ENCODE results near the gene NCOA3. TPM values are rescaled to one million over a fixed set of nuclear protein-coding genes. Genes with fewer than 3 reads are reported as not detected.

Gene NCOA3
- total RNA-seq, 1 donor from 2014 or later: 187 TPM

DNA sequence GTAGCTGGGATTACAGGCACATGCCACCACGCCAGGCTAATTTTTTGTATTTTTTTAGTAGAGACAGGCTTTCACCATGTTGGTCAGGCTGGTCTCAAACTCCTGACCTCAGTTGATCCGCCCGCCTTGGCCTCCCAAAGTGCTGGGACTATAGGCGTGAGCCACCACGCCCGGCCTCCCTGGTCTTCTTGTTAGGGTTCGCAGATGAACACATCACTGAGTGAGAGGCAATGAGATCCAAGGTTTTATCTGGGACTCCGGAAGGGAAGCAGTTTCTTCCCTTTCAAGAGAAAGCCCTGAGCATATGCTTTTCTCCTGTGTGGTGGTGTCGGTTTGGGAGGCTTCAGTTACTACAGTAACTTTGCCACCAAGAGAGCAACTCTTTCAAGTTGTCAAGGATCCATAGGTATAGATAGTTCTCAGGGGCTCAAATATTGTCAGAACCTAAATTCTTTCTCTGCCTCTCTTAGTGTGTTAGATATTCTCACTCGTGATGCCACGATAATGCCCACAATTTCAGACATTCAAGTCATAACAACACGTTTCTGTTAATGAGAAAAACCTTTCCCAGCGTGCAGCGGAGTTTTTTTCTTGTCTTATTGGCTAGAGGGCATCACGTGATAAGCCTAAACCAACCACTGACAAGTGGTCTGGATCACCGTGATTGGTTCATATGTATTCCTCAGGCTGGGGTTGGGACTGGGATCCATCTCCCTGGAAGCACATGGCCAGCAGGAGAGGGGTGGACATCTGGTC, 36.2 kb upstream of the NCOA3 start:
- POLR2A ChIA-PET: interaction anchor here (0.6 to 5.6 kb wide), 3 partner anchors 38 to 52 kb away, joined by 4 to 142 read pairs (median 75); partner anchors contain the start of gene NCOA3
- TF ChIP-seq, protein P1, sequence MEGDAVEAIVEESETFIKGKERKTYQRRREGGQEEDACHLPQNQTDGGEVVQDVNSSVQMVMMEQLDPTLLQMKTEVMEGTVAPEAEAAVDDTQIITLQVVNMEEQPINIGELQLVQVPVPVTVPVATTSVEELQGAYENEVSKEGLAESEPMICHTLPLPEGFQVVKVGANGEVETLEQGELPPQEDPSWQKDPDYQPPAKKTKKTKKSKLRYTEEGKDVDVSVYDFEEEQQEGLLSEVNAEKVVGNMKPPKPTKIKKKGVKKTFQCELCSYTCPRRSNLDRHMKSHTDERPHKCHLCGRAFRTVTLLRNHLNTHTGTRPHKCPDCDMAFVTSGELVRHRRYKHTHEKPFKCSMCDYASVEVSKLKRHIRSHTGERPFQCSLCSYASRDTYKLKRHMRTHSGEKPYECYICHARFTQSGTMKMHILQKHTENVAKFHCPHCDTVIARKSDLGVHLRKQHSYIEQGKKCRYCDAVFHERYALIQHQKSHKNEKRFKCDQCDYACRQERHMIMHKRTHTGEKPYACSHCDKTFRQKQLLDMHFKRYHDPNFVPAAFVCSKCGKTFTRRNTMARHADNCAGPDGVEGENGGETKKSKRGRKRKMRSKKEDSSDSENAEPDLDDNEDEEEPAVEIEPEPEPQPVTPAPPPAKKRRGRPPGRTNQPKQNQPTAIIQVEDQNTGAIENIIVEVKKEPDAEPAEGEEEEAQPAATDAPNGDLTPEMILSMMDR (IDR thresholded peaks at IDR 0.05): no peak
- Mint-ChIP-seq H3K27ac (peak overlapping the region; percentile 50), H3K27me3 (no peaks in the 10 kb centered on the region), H3K4me3 (no peak overlapping the region), H3K9me3 (no peaks in the 10 kb centered on the region), H3K4me1 (peaks cover 41% of the 10 kb centered on the region), H3K36me3 (ENCODE audit: low read depth) (no peaks in the 10 kb centered on the region)
- intact Hi-C loops (cut with micrococcal nuclease): no loop called here
- ATAC-seq (ENCODE audit: low read depth) (no peak), DNase-seq (no peak)
- CTCF ChIA-PET: no interaction called here

DNA sequence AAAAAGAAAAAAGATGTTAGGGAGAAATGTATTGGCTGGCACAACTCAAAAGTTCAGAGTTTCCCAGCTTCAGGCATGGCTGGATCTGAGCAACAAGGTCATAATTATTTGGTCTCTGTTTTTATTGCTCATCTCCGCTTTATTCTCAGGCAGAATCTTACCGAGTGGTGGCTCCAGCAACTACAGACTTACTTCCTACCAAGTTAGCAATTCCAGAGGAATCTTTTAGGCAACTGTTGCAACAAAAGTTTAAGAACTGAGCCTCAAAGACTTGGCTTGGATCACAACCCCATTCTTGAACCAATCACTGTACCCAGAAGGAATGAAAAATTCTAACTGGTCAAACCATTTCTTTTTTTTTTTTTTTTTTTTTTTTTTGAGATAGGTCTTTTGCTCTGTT, 35.5 kb upstream of the NCOA3 start:
- ChIA-PET CTCF (no interaction called here), POLR2A (interaction anchor here (0.6 to 6.4 kb wide), 6 partner anchors 12 to 106 kb away, joined by 3 to 142 read pairs (median 48); partner anchors contain the start of gene NCOA3)
- H3K9me3 Mint-ChIP-seq: no peaks in the 10 kb centered on the region
- DNase-seq (no peak), ATAC-seq (ENCODE audit: low read depth) (no peak)
- H3K27ac Mint-ChIP-seq: peak overlapping the region; percentile 50
- peaks cover 46% of the 10 kb centered on the region for H3K4me1 Mint-ChIP-seq
- H3K27me3 Mint-ChIP-seq: no peaks in the 10 kb centered on the region
- TF ChIP-seq, protein P1 (IDR thresholded peaks at IDR 0.05): no peak
- H3K36me3 Mint-ChIP-seq (ENCODE audit: low read depth): no peaks in the 10 kb centered on the region
- intact Hi-C loops (cut with micrococcal nuclease): no loop called here
- no peak overlapping the region for H3K4me3 Mint-ChIP-seq

DNA sequence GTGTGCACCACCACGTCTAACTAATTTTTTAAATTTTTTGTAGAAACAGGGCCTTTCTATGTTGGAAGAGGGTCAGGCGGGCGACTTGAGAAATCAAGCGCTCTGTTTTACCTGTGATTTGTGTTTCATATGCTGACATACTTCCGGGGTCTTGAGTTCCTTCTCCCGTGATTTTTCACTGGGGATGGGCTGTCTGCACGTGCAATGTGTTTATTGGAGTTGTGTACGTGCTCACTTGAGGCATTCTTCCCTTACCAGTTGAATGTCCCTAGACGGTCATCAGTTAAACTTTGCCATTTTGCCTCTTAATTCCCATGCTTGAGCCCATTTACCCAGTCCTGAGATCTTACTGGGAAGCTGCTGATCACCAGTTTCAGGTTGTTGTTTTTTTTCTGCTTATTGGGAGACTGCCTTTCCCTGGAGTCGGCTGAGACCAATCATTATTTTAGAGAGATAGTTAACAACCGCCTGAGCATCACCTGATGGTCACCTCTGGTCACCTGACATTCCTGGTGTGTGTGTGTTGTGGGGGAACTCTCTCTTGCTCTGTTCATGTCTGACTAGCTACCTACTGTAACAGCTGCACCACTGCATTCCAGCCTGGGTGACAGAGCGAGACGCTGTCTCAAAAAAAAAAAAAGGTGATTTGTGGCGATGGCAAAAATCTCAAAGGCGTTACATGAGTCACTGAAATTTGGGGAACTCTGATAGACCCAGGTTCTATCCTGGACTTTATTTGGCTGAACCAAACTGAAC, 34.8 kb upstream of the NCOA3 start:
- DNase-seq: no peak
- TF ChIP-seq, protein P1 (IDR thresholded peaks at IDR 0.05): no peak
- ChIA-PET POLR2A (interaction anchor here (0.6 to 6.4 kb wide), 14 partner anchors 9 to 117 kb away, joined by 3 to 142 read pairs (median 6); partner anchors contain the start of genes NCOA3 and ZMYND8), CTCF (interaction anchor here (1.2 to 2.0 kb wide), 4 partner anchors 27 to 83 kb away, joined by 3 to 9 read pairs (median 6); partner anchors contain the start of gene NCOA3)
- H3K27ac Mint-ChIP-seq: peak overlapping the region; percentile 94
- H3K4me1 Mint-ChIP-seq: peaks cover 48% of the 10 kb centered on the region
- H3K9me3 Mint-ChIP-seq: no peaks in the 10 kb centered on the region
- intact Hi-C loops (cut with micrococcal nuclease): no loop called here
- peak overlapping the region; percentile 24 for H3K4me3 Mint-ChIP-seq
- H3K36me3 Mint-ChIP-seq (ENCODE audit: low read depth): no peaks in the 10 kb centered on the region
- no peaks in the 10 kb centered on the region for H3K27me3 Mint-ChIP-seq
- ATAC-seq (ENCODE audit: low read depth): peak; percentile 42

DNA sequence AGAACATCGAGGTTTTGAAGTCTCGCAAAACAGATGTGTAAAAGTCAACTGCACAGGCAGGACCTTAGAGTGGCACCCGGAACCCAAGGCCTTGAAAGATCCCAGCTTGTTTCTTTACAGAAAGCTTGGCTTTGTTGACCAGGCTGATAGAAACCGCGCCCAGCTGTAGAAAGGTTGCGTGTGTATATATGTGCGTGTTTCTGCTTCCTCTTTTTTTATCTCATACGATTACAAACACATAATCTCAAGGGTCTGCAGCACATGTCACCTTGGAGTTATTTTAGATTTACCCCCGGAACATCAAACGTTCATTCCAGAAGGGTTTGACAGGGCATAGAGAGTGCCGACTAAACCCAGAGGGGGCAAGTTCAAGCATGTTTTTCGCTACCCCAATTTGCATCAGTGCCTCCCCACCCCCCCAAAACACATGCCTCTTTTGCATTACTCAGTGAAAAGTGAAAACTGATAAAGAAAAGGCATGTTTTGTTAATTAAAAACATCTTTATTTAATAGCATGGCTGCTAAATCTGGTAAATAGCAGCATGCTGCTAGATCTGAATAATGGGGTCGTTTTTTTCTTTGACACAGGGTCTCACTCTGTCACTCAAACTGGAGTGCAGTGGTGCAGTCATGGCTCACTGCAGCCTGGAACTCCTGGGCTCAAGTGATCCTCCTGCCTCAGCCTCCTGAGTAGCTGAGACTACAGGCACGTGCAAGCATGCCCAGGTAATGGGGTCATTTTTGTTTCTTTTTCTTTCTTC, 33.2 kb upstream of the NCOA3 start:
- TF ChIP-seq, protein P1 (IDR thresholded peaks at IDR 0.05): no peak
- H3K27me3 Mint-ChIP-seq: no peaks in the 10 kb centered on the region
- H3K4me1 Mint-ChIP-seq: peaks cover 64% of the 10 kb centered on the region
- peak overlapping the region; percentile 94 for H3K27ac Mint-ChIP-seq
- no peaks in the 10 kb centered on the region for H3K36me3 Mint-ChIP-seq (ENCODE audit: low read depth)
- POLR2A ChIA-PET: interaction anchor here (0.6 to 6.4 kb wide), 17 partner anchors 9 to 112 kb away, joined by 3 to 142 read pairs (median 5); partner anchors contain the start of genes NCOA3 and ZMYND8
- H3K9me3 Mint-ChIP-seq: no peaks in the 10 kb centered on the region
- peak; percentile 80 for ATAC-seq (ENCODE audit: low read depth)
- H3K4me3 Mint-ChIP-seq: peak overlapping the region; percentile 50
- CTCF ChIA-PET: interaction anchor here (0.9 to 2.3 kb wide), 9 partner anchors 18 to 153 kb away, joined by 3 to 9 read pairs (median 5); no protein-coding TSS in a partner anchor
- intact Hi-C loops (cut with micrococcal nuclease): loop anchor here (1.0 to 2.0 kb wide), 7 partner anchors 14 to 76 kb away; partner anchors contain the start of gene NCOA3
- DNase-seq: peak; percentile 35

All from activated B cell treated with CpG ODN at 0.5 μM for 24 hours (primary cell).